ENCODE results near the gene LRP10.
A peak's percentile ranks its signal among the peaks of the same experiment; 100 is the strongest.

Gene LRP10

GRCh38 chr14:22908601-22909000 lies 37.1 kb downstream of the LRP10 start:
- TF ChIP-seq SIN3A (IDR thresholded peaks at IDR 0.05; ENCODE audit: borderline replicate concordance, insufficient read depth, low read length) (no peak), TAF1 (IDR thresholded peaks at IDR 0.05; ENCODE audit: borderline replicate concordance, insufficient read depth, low read length) (no peak), FOXP2 (optimal IDR thresholded peaks at IDR 0.05; ENCODE audit: borderline replicate concordance, extremely low read depth, extremely low read length, insufficient read depth) (no peak), POLR2AphosphoS5 (IDR thresholded peaks at IDR 0.05; ENCODE audit: low read depth, low read length) (no peak)
- TF ChIP-seq, protein P1, sequence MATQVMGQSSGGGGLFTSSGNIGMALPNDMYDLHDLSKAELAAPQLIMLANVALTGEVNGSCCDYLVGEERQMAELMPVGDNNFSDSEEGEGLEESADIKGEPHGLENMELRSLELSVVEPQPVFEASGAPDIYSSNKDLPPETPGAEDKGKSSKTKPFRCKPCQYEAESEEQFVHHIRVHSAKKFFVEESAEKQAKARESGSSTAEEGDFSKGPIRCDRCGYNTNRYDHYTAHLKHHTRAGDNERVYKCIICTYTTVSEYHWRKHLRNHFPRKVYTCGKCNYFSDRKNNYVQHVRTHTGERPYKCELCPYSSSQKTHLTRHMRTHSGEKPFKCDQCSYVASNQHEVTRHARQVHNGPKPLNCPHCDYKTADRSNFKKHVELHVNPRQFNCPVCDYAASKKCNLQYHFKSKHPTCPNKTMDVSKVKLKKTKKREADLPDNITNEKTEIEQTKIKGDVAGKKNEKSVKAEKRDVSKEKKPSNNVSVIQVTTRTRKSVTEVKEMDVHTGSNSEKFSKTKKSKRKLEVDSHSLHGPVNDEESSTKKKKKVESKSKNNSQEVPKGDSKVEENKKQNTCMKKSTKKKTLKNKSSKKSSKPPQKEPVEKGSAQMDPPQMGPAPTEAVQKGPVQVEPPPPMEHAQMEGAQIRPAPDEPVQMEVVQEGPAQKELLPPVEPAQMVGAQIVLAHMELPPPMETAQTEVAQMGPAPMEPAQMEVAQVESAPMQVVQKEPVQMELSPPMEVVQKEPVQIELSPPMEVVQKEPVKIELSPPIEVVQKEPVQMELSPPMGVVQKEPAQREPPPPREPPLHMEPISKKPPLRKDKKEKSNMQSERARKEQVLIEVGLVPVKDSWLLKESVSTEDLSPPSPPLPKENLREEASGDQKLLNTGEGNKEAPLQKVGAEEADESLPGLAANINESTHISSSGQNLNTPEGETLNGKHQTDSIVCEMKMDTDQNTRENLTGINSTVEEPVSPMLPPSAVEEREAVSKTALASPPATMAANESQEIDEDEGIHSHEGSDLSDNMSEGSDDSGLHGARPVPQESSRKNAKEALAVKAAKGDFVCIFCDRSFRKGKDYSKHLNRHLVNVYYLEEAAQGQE (IDR thresholded peaks at IDR 0.05; ENCODE audit: insufficient read depth in 1 of 2, low read depth in 2 of 2, low read length in 2 of 2) = no peak

GRCh38 chr14:22910916-22911315 lies 39.4 kb downstream of the LRP10 start:
- TF ChIP-seq SIN3A (IDR thresholded peaks at IDR 0.05; ENCODE audit: borderline replicate concordance, insufficient read depth, low read length) (no peak), POLR2AphosphoS5 (IDR thresholded peaks at IDR 0.05; ENCODE audit: low read depth, low read length) (no peak), TAF1 (IDR thresholded peaks at IDR 0.05; ENCODE audit: borderline replicate concordance, insufficient read depth, low read length) (no peak), FOXP2 (optimal IDR thresholded peaks at IDR 0.05; ENCODE audit: borderline replicate concordance, extremely low read depth, extremely low read length, insufficient read depth) (no peak)
- TF ChIP-seq, protein P1 (IDR thresholded peaks at IDR 0.05; ENCODE audit: insufficient read depth in 1 of 2, low read depth in 2 of 2, low read length in 2 of 2) = no peak

DNA sequence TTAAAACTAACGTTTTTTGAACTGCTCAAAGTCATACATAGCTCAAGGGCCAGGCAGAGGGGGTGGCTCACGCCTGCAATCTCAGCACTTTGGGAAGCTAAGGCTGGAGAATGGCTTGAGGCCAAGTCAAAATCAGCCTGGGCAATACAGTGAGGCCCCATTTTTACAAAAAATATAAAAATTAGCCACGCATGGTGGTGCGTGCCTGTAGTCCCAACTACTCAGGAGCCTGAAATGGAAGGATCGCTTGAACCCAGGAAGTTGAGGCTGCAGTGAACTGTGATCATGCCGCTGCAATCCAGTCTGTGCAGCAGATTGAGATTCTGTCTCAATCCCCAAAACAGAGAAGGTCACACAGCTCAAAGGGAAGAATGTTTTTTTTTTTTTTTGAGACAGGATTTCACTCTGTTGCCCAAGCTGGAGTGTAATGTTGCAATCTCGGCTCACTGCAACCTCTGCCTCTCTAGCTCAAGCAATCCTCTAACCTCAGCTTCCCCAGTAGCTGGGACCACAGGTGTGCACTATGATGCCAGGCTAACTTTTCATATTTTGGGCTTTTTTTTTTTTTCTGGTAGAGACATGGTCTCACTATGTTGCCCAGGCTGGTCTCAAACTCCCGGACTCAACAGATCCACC lies 44.5 kb downstream of the LRP10 start:
- TF ChIP-seq SIN3A (IDR thresholded peaks at IDR 0.05; ENCODE audit: borderline replicate concordance, insufficient read depth, low read length) (no peak), TAF1 (IDR thresholded peaks at IDR 0.05; ENCODE audit: borderline replicate concordance, insufficient read depth, low read length) (no peak), FOXP2 (optimal IDR thresholded peaks at IDR 0.05; ENCODE audit: borderline replicate concordance, extremely low read depth, extremely low read length, insufficient read depth) (no peak), POLR2AphosphoS5 (IDR thresholded peaks at IDR 0.05; ENCODE audit: low read depth, low read length) (no peak)
- TF ChIP-seq, protein P1 (IDR thresholded peaks at IDR 0.05; ENCODE audit: insufficient read depth in 1 of 2, low read depth in 2 of 2, low read length in 2 of 2) = no peak

DNA sequence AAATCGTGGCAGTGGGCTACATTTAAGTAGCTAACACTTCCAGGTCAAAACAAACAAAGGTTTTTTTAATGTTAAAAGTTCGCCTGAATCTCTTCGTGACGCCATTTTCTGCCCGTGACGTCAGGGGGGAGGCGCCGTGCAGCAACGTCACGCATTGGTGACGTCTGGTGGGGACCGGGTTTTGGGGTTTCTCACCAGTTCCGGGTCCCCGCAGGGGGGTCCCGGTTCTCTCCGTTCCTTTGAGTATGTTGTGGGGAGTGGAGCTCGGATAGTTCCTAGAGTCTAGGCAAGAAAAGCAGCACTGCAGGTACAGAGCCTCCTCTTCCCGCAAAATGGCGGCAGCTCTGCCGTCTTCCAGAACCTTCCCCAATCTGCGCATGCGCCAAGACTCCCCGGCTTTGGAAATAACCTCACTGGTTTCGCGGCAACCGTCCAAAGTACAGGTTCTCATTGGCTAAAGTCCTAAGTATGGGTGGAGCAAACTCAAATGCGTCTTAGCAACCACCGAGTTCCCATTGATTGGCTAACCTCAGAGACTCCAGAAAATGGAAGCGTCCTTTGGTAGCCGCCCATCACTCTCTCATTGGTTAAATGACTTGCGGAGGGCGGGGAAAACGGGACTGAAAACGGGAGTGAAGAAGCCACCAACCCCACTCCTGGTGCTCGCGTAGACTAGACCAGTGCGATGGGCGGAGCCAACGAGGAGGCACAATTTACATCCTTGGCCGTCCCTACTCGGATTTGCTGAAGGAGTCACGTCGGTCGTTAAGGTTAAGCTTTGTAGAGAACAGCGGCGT lies 47.5 kb downstream of the LRP10 start, which contains the start of gene RBM23:
RBM23 (minus strand) TSS at position 346 of the 797 bp plus-strand sequence.
- peak; percentile 72 for TF ChIP-seq POLR2AphosphoS5 (IDR thresholded peaks at IDR 0.05; ENCODE audit: low read depth, low read length)
- no peak for TF ChIP-seq FOXP2 (optimal IDR thresholded peaks at IDR 0.05; ENCODE audit: borderline replicate concordance, extremely low read depth, extremely low read length, insufficient read depth)

DNA sequence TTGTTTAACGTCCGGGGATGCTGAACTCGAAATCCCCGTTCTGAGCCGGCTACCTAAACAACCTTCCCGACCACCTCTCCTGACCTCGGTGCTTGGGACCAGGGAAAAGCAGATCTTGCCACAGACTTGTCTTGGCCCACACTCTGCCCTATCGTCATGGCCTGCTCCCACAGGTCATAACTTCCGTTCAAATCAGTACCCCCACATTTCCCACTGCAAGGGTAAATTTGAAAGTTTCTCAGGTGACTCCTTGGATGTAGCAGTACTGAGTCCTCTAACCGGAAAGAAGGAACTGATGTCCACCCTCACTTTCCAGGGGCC lies 48.0 kb downstream of the LRP10 start:
- TF ChIP-seq TAF1 (IDR thresholded peaks at IDR 0.05; ENCODE audit: borderline replicate concordance, insufficient read depth, low read length) (no peak), SIN3A (IDR thresholded peaks at IDR 0.05; ENCODE audit: borderline replicate concordance, insufficient read depth, low read length) (no peak), FOXP2 (optimal IDR thresholded peaks at IDR 0.05; ENCODE audit: borderline replicate concordance, extremely low read depth, extremely low read length, insufficient read depth) (no peak)

GRCh38 chr14:22920697-22921096 lies 49.2 kb downstream of the LRP10 start:
- TF ChIP-seq SIN3A (IDR thresholded peaks at IDR 0.05; ENCODE audit: borderline replicate concordance, insufficient read depth, low read length) (no peak), FOXP2 (optimal IDR thresholded peaks at IDR 0.05; ENCODE audit: borderline replicate concordance, extremely low read depth, extremely low read length, insufficient read depth) (no peak), POLR2AphosphoS5 (IDR thresholded peaks at IDR 0.05; ENCODE audit: low read depth, low read length) (no peak), TAF1 (IDR thresholded peaks at IDR 0.05; ENCODE audit: borderline replicate concordance, insufficient read depth, low read length) (no peak)
- TF ChIP-seq, protein P1 (IDR thresholded peaks at IDR 0.05; ENCODE audit: insufficient read depth in 1 of 2, low read depth in 2 of 2, low read length in 2 of 2) = no peak

Measured in PFSK-1 (cell line).